Stomach (tissue), 9 donors: ENCODE measurements around the gene ZSCAN5A. TPM values are rescaled to one million over a fixed set of nuclear protein-coding genes. Genes with fewer than 3 reads are reported as not detected.

Experiments used
- DNase-seq, 2 donors: peaks; one replicate each; pipeline versions ENCODE4 v3.0.0 to v3.0.0-alpha.2; 2013 to 2019
- H3K27ac ChIP-seq, 5 donors: fragments of 200-600 bp in 4 of 5; sonication (generic) in 4 of 5; one replicate each; pipeline ENCODE4 v1.5.1; 2013 to 2019; ENCODE audit warnings: mild to moderate bottlenecking in 1 of 5, moderate library complexity in 1 of 5
- H3K27me3 ChIP-seq, 3 donors: fragments of 200-600 bp; sonication (generic); one replicate each; pipeline ENCODE4 v1.5.1; 2017 to 2019; ENCODE audit warnings: mixed run types in 1 of 3
- H3K36me3 ChIP-seq, 4 donors: fragments of 200-600 bp; sonication (generic); 1 replicate in 3 of 4; 2 replicates in 1 of 4; pipeline ENCODE4 v1.5.1; 2016 to 2019
- H3K4me1 ChIP-seq, 4 donors: fragments of 200-600 bp; sonication (generic); one replicate each; pipeline ENCODE4 v1.5.1; 2016 to 2019
- H3K4me3 ChIP-seq, 4 donors: fragments of 200-600 bp; sonication (generic) in 3 of 4; one replicate each; pipeline ENCODE4 v1.5.1; 2016 to 2019; ENCODE audit warnings: mild to moderate bottlenecking in 1 of 4
- H3K9me3 ChIP-seq, 4 donors: fragments of 200-600 bp; sonication (generic); one replicate each; pipeline ENCODE4 v1.5.1; 2016 to 2019
- EP300 ChIP-seq: sonication (generic); formaldehyde crosslinking; IDR thresholded peaks from one replicate; pipeline ENCODE4 v1.6.1; 2017; ENCODE audit warnings: antibody characterized with exemption
- POLR2A ChIP-seq, 4 donors: fragments of 450-650 bp; IDR thresholded peaks; one replicate each; pipeline ENCODE4 v1.6.1; 2016; ENCODE audit warnings: antibody characterized with exemption in 4 of 4, control low read depth in 2 of 4, mild to moderate bottlenecking in 1 of 4, moderate library complexity in 1 of 4
- POLR2AphosphoS5 ChIP-seq, 3 donors: sonication (generic); formaldehyde crosslinking; IDR thresholded peaks; one replicate each; pipeline ENCODE4 v1.6.1; 2016; ENCODE audit warnings: antibody characterized with exemption in 3 of 3
- WGBS, 5 donors: extraction: QIAGEN DNeasy Blood & Tissue Kit in 3 of 5; methylation state at CpG; one replicate each; pipeline versions ENCODE4 v1.1.5 to v1.1.7; 2013 to 2018; 5-methylcytosine and 5-hydroxymethylcytosine counted together
- intact Hi-C: fragments of 100-400 bp; cut with DNase I; formaldehyde crosslinking; loops from one replicate; pipeline ENCODE4 v1.15.1; 2023; ENCODE audit warnings: low total_unique reads
- polyA plus RNA-seq, 3 donors: library from polyadenylated mRNA; stranded (reverse); fragments of 200-250 nt; gene quantifications; one replicate each; pipeline ENCODE4 v1.2.3, GENCODE V29; 2013
- total RNA-seq, 5 donors: library from RNA; depleted of rRNA; stranded (reverse); fragments of >200 nt; gene quantifications; one replicate each; pipeline versions ENCODE4 v1.1.0 to v1.2.3, GENCODE V29; 2014 to 2016
- TF ChIP-seq, protein P1 (sequence below), 7 experiments: fragments of 450-650 bp in 4 of 7; fragments of 200-600 bp in 3 of 7; sonication (generic) in 3 of 7; IDR thresholded peaks; one replicate each; pipeline ENCODE4 v1.5.1; 2016 to 2019; ENCODE audit warnings: antibody characterized with exemption in 7 of 7, control low read depth in 2 of 7, mild to moderate bottlenecking in 1 of 7
- donor health status: healthy with polysubstance abuse.
- donor health status: Bipolar disorder and iron deficiency.
- donor health status: healthy.

Gene ZSCAN5A
- total and polyA plus RNA-seq, 8 donors = 0.89 to 21.6 (median 3.7) TPM; not detected in 1

DNA sequence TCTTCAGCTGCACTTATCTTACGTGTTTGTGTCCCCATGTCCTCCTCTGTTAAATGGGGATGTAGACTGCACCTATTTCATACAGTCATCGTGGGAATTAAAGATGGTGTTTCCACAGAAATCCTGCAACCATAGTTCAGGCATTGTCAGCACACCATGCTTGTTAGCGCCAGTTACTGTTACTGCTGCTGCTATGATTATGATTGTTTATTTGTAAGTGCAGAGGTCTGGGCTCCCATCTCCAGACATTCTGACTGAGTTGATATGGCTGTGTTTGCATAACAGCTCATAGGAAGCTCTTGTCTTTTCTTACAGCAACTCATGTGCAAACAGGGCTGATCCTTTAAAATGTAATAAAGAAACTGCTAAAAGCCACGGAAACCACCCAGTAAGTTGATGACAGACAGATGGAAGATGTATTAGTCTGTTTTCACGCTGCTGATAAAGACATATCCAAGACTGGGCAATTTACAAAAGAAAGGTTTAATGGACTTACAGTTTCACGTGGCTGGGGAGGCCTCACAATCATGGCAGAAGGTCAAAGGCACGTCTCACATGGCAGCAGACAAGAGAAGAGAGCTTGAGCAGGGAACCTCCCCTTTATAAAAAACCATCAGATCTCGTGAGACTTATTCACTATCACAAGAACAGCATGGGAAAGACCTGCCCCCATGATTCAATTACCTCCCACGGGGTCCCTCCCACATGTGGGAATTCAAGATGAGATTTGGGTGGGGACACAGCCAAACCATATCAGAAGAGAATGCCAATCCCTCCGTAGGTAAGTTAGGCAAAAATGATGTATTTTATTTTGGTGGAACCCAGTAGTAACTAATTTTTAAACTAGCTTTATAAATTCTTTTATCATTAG, 1.6 kb downstream of the ZSCAN5A start:
- Histone ChIP-seq H3K27ac (peak overlapping the region in 3 of 5 donors; percentile 98 to 99 (median 98)), H3K4me3 (no peak overlapping the region), H3K36me3 (peaks cover 3 to 32% (median 25%) of the 10 kb centered on the region in 4 donors), H3K4me1 (peaks cover 10 to 32% (median 18%) of the 10 kb centered on the region in 4 donors), H3K9me3 (no peaks in the 10 kb centered on the region), H3K27me3 (no peaks in the 10 kb centered on the region)
- 72 to 84% (median 77%) methylated on average over 10 of the region's 10 CpGs for WGBS, 5 donors
- TF ChIP-seq POLR2AphosphoS5 (IDR thresholded peaks at IDR 0.05) (no peak), POLR2A (IDR thresholded peaks at IDR 0.05) (no peak), EP300 (no peak)
- TF ChIP-seq, protein P1, sequence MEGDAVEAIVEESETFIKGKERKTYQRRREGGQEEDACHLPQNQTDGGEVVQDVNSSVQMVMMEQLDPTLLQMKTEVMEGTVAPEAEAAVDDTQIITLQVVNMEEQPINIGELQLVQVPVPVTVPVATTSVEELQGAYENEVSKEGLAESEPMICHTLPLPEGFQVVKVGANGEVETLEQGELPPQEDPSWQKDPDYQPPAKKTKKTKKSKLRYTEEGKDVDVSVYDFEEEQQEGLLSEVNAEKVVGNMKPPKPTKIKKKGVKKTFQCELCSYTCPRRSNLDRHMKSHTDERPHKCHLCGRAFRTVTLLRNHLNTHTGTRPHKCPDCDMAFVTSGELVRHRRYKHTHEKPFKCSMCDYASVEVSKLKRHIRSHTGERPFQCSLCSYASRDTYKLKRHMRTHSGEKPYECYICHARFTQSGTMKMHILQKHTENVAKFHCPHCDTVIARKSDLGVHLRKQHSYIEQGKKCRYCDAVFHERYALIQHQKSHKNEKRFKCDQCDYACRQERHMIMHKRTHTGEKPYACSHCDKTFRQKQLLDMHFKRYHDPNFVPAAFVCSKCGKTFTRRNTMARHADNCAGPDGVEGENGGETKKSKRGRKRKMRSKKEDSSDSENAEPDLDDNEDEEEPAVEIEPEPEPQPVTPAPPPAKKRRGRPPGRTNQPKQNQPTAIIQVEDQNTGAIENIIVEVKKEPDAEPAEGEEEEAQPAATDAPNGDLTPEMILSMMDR (IDR thresholded peaks at IDR 0.05) = no peak
- no peak for DNase-seq
- intact Hi-C loops = no loop called here

- no peak for TF ChIP-seq EP300
- no peak for TF ChIP-seq POLR2AphosphoS5 (IDR thresholded peaks at IDR 0.05)
- TF ChIP-seq, protein P1 (IDR thresholded peaks at IDR 0.05) = no peak
- no peak for TF ChIP-seq POLR2A (IDR thresholded peaks at IDR 0.05)
- DNase-seq = no peak
- Histone ChIP-seq H3K27me3 (no peaks in the 10 kb centered on the region), H3K9me3 (no peaks in the 10 kb centered on the region), H3K36me3 (peaks cover 3 to 35% (median 30%) of the 10 kb centered on the region in 4 donors), H3K27ac (no peak overlapping the region), H3K4me1 (peaks cover 10 to 32% (median 18%) of the 10 kb centered on the region in 4 donors), H3K4me3 (no peak overlapping the region)
- 71 to 89% (median 79%) methylated on average over 4 of the region's 4 CpGs for WGBS, 5 donors
- intact Hi-C loops = no loop called here
Measured at GRCh38 chr19:56312342-56312741, 2.3 kb downstream of the ZSCAN5A start.

DNA sequence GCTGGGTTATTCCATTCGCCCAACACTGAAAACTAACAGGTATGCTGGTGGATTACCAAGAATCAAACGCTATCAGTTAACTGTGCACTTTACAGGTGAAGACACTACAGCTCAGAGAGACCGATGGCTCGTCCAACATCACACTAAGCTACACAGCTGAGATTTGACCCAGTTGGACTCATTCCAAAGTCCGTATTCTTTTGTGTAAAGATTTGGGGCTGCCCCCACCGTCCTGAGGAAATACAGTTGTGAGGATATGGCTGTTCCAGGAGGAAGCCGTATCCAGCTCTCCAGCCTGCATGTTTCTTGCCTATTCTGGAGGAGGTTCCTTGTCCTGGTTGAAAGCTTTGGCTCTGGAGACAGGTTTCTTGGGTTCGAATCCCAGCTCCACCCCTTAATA, 4.2 kb downstream of the ZSCAN5A start:
- no peak overlapping the region for H3K27ac ChIP-seq
- intact Hi-C loops = no loop called here
- H3K9me3 ChIP-seq = no peaks in the 10 kb centered on the region
- DNase-seq = no peak
- H3K4me1 ChIP-seq = peaks cover 6 to 25% (median 12%) of the 10 kb centered on the region in 4 donors
- no peaks in the 10 kb centered on the region for H3K27me3 ChIP-seq
- 63 to 78% (median 72%) methylated on average over 8 of the region's 8 CpGs for WGBS, 5 donors
- peaks cover 3 to 42% (median 36%) of the 10 kb centered on the region in 4 donors for H3K36me3 ChIP-seq
- no peak overlapping the region for H3K4me3 ChIP-seq
- TF ChIP-seq POLR2A (IDR thresholded peaks at IDR 0.05) (no peak), EP300 (no peak), POLR2AphosphoS5 (IDR thresholded peaks at IDR 0.05) (no peak)
- TF ChIP-seq, protein P1 (IDR thresholded peaks at IDR 0.05) = no peak

DNA sequence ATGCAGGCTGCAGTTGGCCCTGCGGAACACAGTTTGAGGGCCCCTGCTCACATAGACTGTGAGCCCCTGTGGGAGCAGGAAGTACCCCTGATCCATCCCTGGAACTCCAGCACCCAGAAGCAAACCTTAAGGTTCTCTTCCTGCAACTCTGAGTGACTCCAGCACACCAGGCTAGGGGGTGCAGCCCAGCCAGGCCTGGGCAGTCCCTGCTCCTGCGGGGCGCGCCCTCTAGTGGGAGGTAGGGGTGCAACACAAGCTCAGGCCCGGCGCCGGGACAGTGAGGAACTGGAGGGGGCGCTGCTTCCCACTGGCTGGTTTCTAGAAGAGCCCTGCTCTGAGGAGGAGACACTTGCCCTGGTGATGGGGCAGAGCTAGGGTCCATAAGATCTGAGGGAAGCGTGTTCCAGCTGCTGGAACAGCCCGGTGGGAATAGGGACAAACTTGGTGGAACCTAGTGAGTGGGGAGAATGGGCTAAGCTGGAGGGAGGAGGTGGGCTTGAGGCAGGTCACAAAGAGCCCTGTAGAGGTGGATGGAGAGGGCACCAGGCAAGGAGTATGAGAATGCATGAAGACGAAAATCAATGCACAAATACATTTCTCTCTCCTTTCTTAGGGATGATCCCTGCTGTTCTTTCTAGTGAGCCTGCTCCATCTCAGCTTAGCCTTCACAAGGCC, 5.0 kb downstream of the ZSCAN5A start:
- Histone ChIP-seq H3K9me3 (no peaks in the 10 kb centered on the region), H3K4me3 (no peak overlapping the region), H3K27me3 (no peaks in the 10 kb centered on the region), H3K36me3 (peaks cover 3 to 50% (median 44%) of the 10 kb centered on the region in 4 donors), H3K27ac (no peak overlapping the region), H3K4me1 (peaks cover 5 to 22% (median 11%) of the 10 kb centered on the region in 4 donors)
- DNase-seq = peak; percentile 58 to 62
- intact Hi-C loops = no loop called here
- 69 to 81% (median 79%) methylated on average over 10 to 11 of the region's 11 CpGs for WGBS, 5 donors
- TF ChIP-seq, protein P1 (IDR thresholded peaks at IDR 0.05) = peak in 5 of 7 experiments; percentile 20 to 58 (median 39)
- TF ChIP-seq POLR2AphosphoS5 (IDR thresholded peaks at IDR 0.05) = no peak
